ENCODE data around the gene TSGA10IP. TPM values are rescaled to one million over a fixed set of nuclear protein-coding genes. Genes with fewer than 3 reads are reported as not detected.

The TSGA10IP gene
- not detected in 2 replicates for total RNA-seq

GRCh38 chr11:65945430-65945911 is at the start of gene TSGA10IP:
TSS of gene TSGA10IP (plus strand) at chr11:65945480. CDS start at chr11:65945676, 196 bp downstream.

GRCh38 chr11:65900125-65900898 is 45.0 kb upstream of the TSGA10IP start, which contains the start of gene FOSL1:
TSS of gene FOSL1 (minus strand) at chr11:65900388. CDS start at chr11:65900339, 49 bp downstream.

GRCh38 chr11:65918211-65919140 is 26.8 kb upstream of the TSGA10IP start, which contains the start of gene C11orf68:
TSS of gene C11orf68 (minus strand) at chr11:65919062. CDS start at chr11:65919031, 31 bp downstream.

GRCh38 chr11:65919141-65919572 is 26.1 kb upstream of the TSGA10IP start, which contains the start of gene DRAP1:
TSS of gene DRAP1 (plus strand) at chr11:65919426. CDS start at chr11:65919502, 76 bp downstream.

GRCh38 chr11:65961267-65962140 is 16.2 kb downstream of the TSGA10IP start, which contains the start of gene SART1:
TSS of gene SART1 (plus strand) at chr11:65961734. CDS start at chr11:65961781, 47 bp downstream.

GRCh38 chr11:66001942-66002647 is 56.8 kb downstream of the TSGA10IP start, which contains the start of the genes BANF1 and EIF1AD:
TSS of gene BANF1 (plus strand) at chr11:66002503. CDS start at chr11:66003251, 748 bp downstream.
TSS of gene EIF1AD (minus strand) at chr11:66002157. CDS start at chr11:66000389, 1,768 bp downstream.

Other genes starting within 250 kb of the TSGA10IP start
- 31.8 and 35.4 TPM in 2 replicates for gene KAT5, start 233.2 kb upstream of the TSGA10IP start, total RNA-seq
- gene RNASEH2C, start 224.7 kb upstream of the TSGA10IP start, total RNA-seq: 77.0 and 111 TPM in 2 replicates
- gene AP5B1, start 164.5 kb upstream of the TSGA10IP start, total RNA-seq: 6.8 and 8.1 TPM in 2 replicates
- not detected in 2 replicates for gene OVOL1, start 158.4 kb upstream of the TSGA10IP start, total RNA-seq
- 1.9 TPM in 1 of 2 replicates, not detected in the other for gene SNX32, start 111.5 kb upstream of the TSGA10IP start, total RNA-seq
- 1,095 and 1,455 TPM in 2 replicates for gene CFL1, start 87.3 kb upstream of the TSGA10IP start, total RNA-seq
- gene MUS81, start 85.0 kb upstream of the TSGA10IP start, total RNA-seq: 47.4 and 53.3 TPM in 2 replicates
- 15.3 and 20.5 TPM in 2 replicates for gene EFEMP2, start 72.7 kb upstream of the TSGA10IP start, total RNA-seq
- gene CTSW, start 65.6 kb upstream of the TSGA10IP start, total RNA-seq: not detected in 2 replicates
- 133 and 257 TPM in 2 replicates for gene FIBP, start 57.0 kb upstream of the TSGA10IP start, total RNA-seq
- 195 and 218 TPM in 2 replicates for gene CCDC85B, start 54.8 kb upstream of the TSGA10IP start, total RNA-seq
- 12.7 and 20.2 TPM in 2 replicates for gene FOSL1, start 45.1 kb upstream of the TSGA10IP start, total RNA-seq
- 13.3 and 15.7 TPM in 2 replicates for gene C11orf68, start 26.4 kb upstream of the TSGA10IP start, total RNA-seq
- 114 and 131 TPM in 2 replicates for gene DRAP1, start 26.1 kb upstream of the TSGA10IP start, total RNA-seq
- gene SART1, start 16.3 kb downstream of the TSGA10IP start, total RNA-seq: 33.5 and 74.5 TPM in 2 replicates
- gene EIF1AD, start 56.7 kb downstream of the TSGA10IP start, total RNA-seq: 30.2 and 45.1 TPM in 2 replicates
- gene BANF1, start 57.0 kb downstream of the TSGA10IP start, total RNA-seq: 28.6 and 41.9 TPM in 2 replicates
- not detected in 2 replicates for gene CST6, start 66.5 kb downstream of the TSGA10IP start, total RNA-seq
- under 0.01 and 0.61 TPM in 2 replicates for gene CATSPER1, start 81.0 kb downstream of the TSGA10IP start, total RNA-seq
- not detected in 2 replicates for gene GAL3ST3, start 103.7 kb downstream of the TSGA10IP start, total RNA-seq
- gene SF3B2, start 106.9 kb downstream of the TSGA10IP start, total RNA-seq: 99.4 and 114 TPM in 2 replicates
- 12.7 and 17.8 TPM in 2 replicates for gene PACS1, start 124.8 kb downstream of the TSGA10IP start, total RNA-seq

All from epithelial cell of umbilical artery (primary cell).